Prostate gland (tissue), 2 donors: Measurements from ENCODE around the gene KBTBD13. TPM values are rescaled to one million over a fixed set of nuclear protein-coding genes. Genes with fewer than 3 reads are reported as not detected.

ENCODE experiments used
- DNase-seq: peaks from one replicate; pipeline ENCODE4 v3.0.0-alpha.2; 2019; ENCODE audit warnings: low spot score
- H3K27ac ChIP-seq, 2 donors: fragments of 200-600 bp; sonication (generic); 2 replicates each; pipeline ENCODE4 v1.5.1; 2017 to 2019
- H3K27me3 ChIP-seq: fragments of 200-600 bp; sonication (generic); replicated peaks from 2 replicates; pipeline ENCODE4 v1.5.1; 2019; ENCODE audit not compliant: insufficient read depth
- H3K36me3 ChIP-seq, 2 donors: fragments of 200-600 bp; sonication (generic); 1 replicate in 1 of 2; 2 replicates in 1 of 2; pipeline versions ENCODE4 v1.5.1 to v1.8.1; 2017 to 2019
- H3K4me1 ChIP-seq: fragments of 200-600 bp; sonication (generic); replicated peaks from 2 replicates; pipeline ENCODE4 v1.5.1; 2019
- H3K4me3 ChIP-seq, 2 donors: fragments of 200-600 bp; sonication (generic); 2 replicates each; pipeline ENCODE4 v1.5.1; 2017 to 2019
- H3K9me3 ChIP-seq: fragments of 200-600 bp; sonication (generic); 2 replicates; pipeline ENCODE4 v1.5.1; 2017
- CTCF ChIP-seq, 4 experiments: fragments of 200-600 bp in 2 of 4; fragments of 450-650 bp in 2 of 4; sonication (generic) in 2 of 4; IDR thresholded peaks; 1 replicate in 3 of 4; 2 replicates in 1 of 4; pipeline ENCODE4 v1.5.1; 2016 to 2019; ENCODE audit warnings: antibody characterized with exemption in 4 of 4, mild to moderate bottlenecking in 2 of 4, moderate library complexity in 2 of 4
- POLR2A ChIP-seq: fragments of 450-650 bp; IDR thresholded peaks from one replicate; pipeline ENCODE4 v1.6.1; 2016; ENCODE audit warnings: antibody characterized with exemption, mild to moderate bottlenecking
- POLR2AphosphoS5 ChIP-seq: sonication (generic); formaldehyde crosslinking; IDR thresholded peaks from one replicate; pipeline ENCODE4 v1.6.1; 2017; ENCODE audit warnings: antibody characterized with exemption
- WGBS: methylation state at CpG from one replicate; pipeline ENCODE4 v1.1.5; 2018; 5-methylcytosine and 5-hydroxymethylcytosine counted together
- intact Hi-C: fragments of 100-400 bp; cut with DNase I; formaldehyde crosslinking; loops from one replicate; pipeline ENCODE4 v1.14.2; 2022
- total RNA-seq, 2 donors: library from RNA; depleted of rRNA; stranded (reverse); fragments of >200 nt; gene quantifications; one replicate each; pipeline ENCODE4 v1.1.0, GENCODE V29; 2016

KBTBD13 gene
- total RNA-seq, 2 donors from 2014 or later, result 0.57 TPM; not detected in 1

DNA sequence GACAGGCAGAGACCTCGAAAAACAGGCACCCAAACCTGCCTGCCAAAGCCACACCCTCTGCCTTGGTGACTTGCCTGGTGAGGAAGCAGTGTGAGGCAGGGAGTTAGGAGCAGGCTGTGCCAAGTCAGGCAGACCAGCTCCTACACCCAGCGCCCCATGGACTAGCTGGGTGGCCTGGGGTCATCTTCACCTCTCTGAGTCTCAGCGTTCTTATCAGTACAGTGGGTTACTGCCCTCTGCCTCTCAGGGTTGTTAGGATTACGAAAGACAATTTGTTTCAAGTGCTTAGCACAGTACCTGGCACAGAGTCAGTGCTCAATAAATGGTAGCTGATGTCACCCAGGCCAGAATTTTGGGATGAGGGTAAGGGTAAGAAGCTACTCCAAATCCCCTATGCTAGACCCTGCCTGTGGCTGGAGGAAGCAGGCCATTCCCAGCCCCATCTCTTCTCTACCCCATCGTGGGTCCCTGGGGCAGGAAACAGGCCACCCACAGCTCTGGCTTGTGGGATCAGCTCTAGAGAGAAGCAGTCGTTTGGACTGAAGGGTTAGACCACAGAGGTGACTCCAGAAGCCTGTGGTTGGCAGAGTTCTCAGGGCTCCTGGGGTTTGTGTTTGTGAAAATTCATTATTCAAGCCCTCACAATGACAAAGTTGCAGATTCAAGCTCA is 21.2 kb upstream of the KBTBD13 start:
- no peak overlapping the region for H3K4me3 ChIP-seq
- no peaks in the 10 kb centered on the region for H3K36me3 ChIP-seq
- H3K27ac ChIP-seq, result peak overlapping the region; percentile 15 to 16
- intact Hi-C loops, result loop anchor here (2.0 kb wide), 1 partner anchor 27 kb away; no protein-coding TSS in a partner anchor
- no peaks in the 10 kb centered on the region for H3K27me3 ChIP-seq
- TF ChIP-seq POLR2AphosphoS5 (no peak), POLR2A (no peak), CTCF (IDR thresholded peaks at IDR 0.05) (no peak)
- H3K9me3 ChIP-seq, result no peaks in the 10 kb centered on the region
- H3K4me1 ChIP-seq, result no peaks in the 10 kb centered on the region
- DNase-seq, result no peak
- WGBS, result 43% methylated on average over 6 of the region's 6 CpGs

GRCh38 chr15:65056106-65056505 is 20.4 kb upstream of the KBTBD13 start:
- peak overlapping the region in 1 of 2 donors; percentile 15 for H3K27ac ChIP-seq
- WGBS, result 81% methylated on average over 9 of the region's 9 CpGs
- TF ChIP-seq POLR2AphosphoS5 (no peak), POLR2A (no peak), CTCF (IDR thresholded peaks at IDR 0.05) (no peak)
- no peak for DNase-seq
- H3K4me3 ChIP-seq, result no peak overlapping the region
- no peaks in the 10 kb centered on the region for H3K4me1 ChIP-seq
- no peaks in the 10 kb centered on the region for H3K36me3 ChIP-seq
- no peaks in the 10 kb centered on the region for H3K9me3 ChIP-seq
- intact Hi-C loops, result no loop called here
- no peaks in the 10 kb centered on the region for H3K27me3 ChIP-seq

DNA sequence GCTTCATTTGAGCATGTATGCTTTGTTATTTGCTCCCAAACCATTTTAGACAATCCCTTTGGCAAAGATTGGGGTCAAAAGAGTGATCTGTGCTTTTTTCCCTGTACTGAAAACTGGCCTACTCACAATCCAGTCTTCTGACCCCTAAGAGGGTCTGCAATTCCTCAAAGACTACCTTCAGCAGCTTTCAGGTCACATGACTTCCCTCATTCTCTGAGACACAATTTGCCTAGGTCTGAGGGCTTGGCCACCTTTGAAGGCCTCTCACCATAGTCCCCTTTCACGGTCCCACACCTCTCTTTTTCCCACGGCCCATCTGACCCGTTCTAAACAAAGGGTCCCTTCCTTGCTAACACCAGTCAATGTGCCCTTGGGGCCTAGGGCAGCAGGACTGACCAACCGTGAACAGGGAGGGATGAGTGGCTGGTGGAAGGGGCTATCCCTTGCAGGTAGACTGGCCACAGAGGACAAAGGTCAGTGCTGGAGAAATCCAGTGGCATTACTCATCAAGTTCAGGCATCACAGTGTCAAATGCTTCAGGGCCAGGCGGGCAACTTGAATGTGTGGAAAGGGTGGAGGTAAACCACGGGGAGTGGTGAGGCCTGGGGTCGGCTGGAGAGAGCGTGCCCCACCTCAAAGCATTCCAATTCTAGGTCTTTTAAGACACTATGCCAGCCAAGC is 19.5 kb upstream of the KBTBD13 start:
- H3K4me1 ChIP-seq, result no peaks in the 10 kb centered on the region
- H3K9me3 ChIP-seq, result no peaks in the 10 kb centered on the region
- WGBS, result 70% methylated on average over 8 of the region's 8 CpGs
- TF ChIP-seq POLR2AphosphoS5, result no peak
- TF ChIP-seq CTCF (IDR thresholded peaks at IDR 0.05), result no peak
- no peak for TF ChIP-seq POLR2A
- H3K4me3 ChIP-seq, result no peak overlapping the region
- no peaks in the 10 kb centered on the region for H3K27me3 ChIP-seq
- H3K27ac ChIP-seq, result no peak overlapping the region
- DNase-seq, result no peak
- intact Hi-C loops, result no loop called here
- H3K36me3 ChIP-seq, result no peaks in the 10 kb centered on the region

GRCh38 chr15:65057549-65057940 is 19.0 kb upstream of the KBTBD13 start:
- intact Hi-C loops, result no loop called here

More at GRCh38 chr15:65057549-65057940, 19.0 kb upstream of the KBTBD13 start:
- no peaks in the 10 kb centered on the region for H3K36me3 ChIP-seq
- H3K27ac ChIP-seq, result no peak overlapping the region
- no peak for TF ChIP-seq POLR2AphosphoS5
- no peak for TF ChIP-seq CTCF (IDR thresholded peaks at IDR 0.05)
- TF ChIP-seq POLR2A, result no peak
- no peaks in the 10 kb centered on the region for H3K9me3 ChIP-seq
- H3K4me1 ChIP-seq, result no peaks in the 10 kb centered on the region
- no peak for DNase-seq
- H3K4me3 ChIP-seq, result no peak overlapping the region
- no peaks in the 10 kb centered on the region for H3K27me3 ChIP-seq
- WGBS, result 80% methylated on average over 8 of the region's 8 CpGs
